ENCODE measurements around the gene TOMM20.

DNA sequence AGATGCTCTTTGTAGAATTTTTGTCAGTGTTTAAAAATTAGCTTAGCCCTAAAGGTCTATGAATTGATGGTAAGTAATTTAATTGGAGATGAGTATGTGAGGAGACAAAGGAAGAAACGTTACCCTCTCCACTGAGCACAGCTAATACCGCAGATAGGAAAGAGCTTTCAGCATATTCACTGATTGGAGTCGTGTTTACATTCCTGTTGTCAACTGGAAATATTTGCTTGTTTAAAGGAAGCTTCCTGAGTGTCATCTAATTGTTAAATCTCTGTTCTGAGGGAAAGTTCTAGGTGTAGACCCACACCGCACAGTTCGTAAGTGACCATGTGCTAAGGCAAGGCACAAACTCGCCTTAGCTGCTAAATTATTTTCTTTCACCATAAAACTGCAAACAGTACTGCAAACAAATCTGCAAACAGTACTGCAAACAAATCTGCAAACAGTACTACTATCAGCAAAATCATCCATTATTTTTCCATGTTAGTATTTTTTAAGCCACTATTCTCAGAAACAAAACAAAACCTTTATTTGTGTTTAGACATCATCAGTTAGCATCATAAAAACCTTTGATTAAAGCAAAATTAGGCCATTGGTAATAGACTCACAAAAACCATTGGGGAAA lies 32.6 kb downstream of the TOMM20 start:
- TF ChIP-seq GATA2 (IDR thresholded peaks at IDR 0.05; ENCODE audit: low read depth, low read length) (no peak), GATA3 (IDR thresholded peaks at IDR 0.05; ENCODE audit: low read depth, low read length) (no peak)

All from SH-SY5Y (cell line).